VCaP (cell line): ENCODE results near the gene LRRC55.

Experiments used
- H3K27ac ChIP-seq: fragments of 450-650 bp; 2 replicates; pipeline ENCODE4 v1.5.1; 2017
- CTCF ChIP-seq: fragments of 450-650 bp; conservative IDR thresholded peaks from 2 replicates; pipeline ENCODE4 v1.5.1; 2017; ENCODE audit warnings: mild to moderate bottlenecking, moderate library complexity

Gene LRRC55

GRCh38 chr11:57214494-57214893 is 32.7 kb downstream of the LRRC55 start:
- no peak for TF ChIP-seq CTCF
- H3K27ac ChIP-seq: no peak overlapping the region

- no peak for TF ChIP-seq CTCF
- H3K27ac ChIP-seq: no peak overlapping the region
Observed at GRCh38 chr11:57216463-57216862, 34.7 kb downstream of the LRRC55 start.

GRCh38 chr11:57217053-57217452 is 35.3 kb downstream of the LRRC55 start:
- TF ChIP-seq CTCF: no peak
- H3K27ac ChIP-seq: no peak overlapping the region

GRCh38 chr11:57219021-57219627 is 37.4 kb downstream of the LRRC55 start:
- TF ChIP-seq CTCF: no peak
- no peak overlapping the region for H3K27ac ChIP-seq

- no peak for TF ChIP-seq CTCF
- H3K27ac ChIP-seq: no peak overlapping the region
Observed at GRCh38 chr11:57222239-57222638, 40.5 kb downstream of the LRRC55 start.

GRCh38 chr11:57223601-57224000 is 41.8 kb downstream of the LRRC55 start:
- no peak for TF ChIP-seq CTCF
- H3K27ac ChIP-seq: no peak overlapping the region

GRCh38 chr11:57224128-57224527 is 42.4 kb downstream of the LRRC55 start:
- H3K27ac ChIP-seq: no peak overlapping the region
- TF ChIP-seq CTCF: no peak
